Esophagus squamous epithelium (tissue), 4 donors: ENCODE measurements around the gene CHST2.

Experiments used
- POLR2A ChIP-seq, 4 donors: fragments of 450-650 bp; IDR thresholded peaks; one replicate each; pipeline ENCODE4 v1.6.1; 2017; ENCODE audit warnings: antibody characterized with exemption in 4 of 4, mild to moderate bottlenecking in 4 of 4, moderate library complexity in 3 of 4
- TF ChIP-seq, protein P1 (sequence below), 6 experiments: fragments of 450-650 bp in 4 of 6; fragments of 200-600 bp in 2 of 6; sonication (generic) in 2 of 6; IDR thresholded peaks; one replicate each; pipeline ENCODE4 v1.5.1; 2016 to 2019; ENCODE audit warnings: antibody characterized with exemption in 6 of 6, mild to moderate bottlenecking in 4 of 6, moderate library complexity in 4 of 6

DNA sequence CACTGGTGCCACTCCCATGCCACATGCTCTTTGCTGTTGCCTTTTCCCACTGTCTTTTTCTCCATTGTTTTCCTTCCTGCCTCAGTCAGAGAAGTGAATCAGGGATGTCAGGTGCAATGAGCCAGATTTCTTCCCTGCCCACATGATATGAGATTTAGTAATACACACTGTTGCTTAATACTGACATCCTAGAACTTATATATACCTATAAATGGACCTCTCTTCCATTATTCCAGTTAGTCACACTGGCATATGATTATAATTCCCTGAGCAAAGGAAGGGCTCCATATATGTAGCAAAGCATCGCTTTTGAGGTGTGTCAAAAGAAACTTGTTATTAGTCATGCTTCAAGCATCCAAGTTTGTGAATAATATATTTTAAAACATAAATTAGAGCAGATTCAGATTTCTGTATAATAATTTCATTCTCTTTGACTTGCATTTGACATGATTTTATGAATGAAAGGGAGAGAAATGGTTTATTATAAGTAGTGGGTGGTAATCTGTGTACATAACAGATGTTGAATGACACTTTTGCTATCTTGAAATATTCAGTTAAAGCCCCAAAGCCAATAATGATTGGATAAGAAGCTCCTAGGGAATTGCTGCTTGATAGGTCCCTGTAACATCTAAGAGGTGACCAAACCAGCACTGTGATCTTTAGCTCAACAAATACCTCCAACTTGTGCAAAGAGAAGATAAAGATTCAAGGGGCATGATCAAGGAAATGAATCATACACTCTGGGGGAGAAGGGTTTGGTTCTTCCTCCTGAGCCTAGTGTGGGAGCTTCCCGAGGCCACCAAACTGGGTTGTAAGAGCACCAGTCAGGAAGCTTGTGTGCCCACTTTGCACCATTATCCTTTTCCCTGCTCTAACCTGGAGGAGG, 48.6 kb downstream of the CHST2 start:
- TF ChIP-seq, protein P1, sequence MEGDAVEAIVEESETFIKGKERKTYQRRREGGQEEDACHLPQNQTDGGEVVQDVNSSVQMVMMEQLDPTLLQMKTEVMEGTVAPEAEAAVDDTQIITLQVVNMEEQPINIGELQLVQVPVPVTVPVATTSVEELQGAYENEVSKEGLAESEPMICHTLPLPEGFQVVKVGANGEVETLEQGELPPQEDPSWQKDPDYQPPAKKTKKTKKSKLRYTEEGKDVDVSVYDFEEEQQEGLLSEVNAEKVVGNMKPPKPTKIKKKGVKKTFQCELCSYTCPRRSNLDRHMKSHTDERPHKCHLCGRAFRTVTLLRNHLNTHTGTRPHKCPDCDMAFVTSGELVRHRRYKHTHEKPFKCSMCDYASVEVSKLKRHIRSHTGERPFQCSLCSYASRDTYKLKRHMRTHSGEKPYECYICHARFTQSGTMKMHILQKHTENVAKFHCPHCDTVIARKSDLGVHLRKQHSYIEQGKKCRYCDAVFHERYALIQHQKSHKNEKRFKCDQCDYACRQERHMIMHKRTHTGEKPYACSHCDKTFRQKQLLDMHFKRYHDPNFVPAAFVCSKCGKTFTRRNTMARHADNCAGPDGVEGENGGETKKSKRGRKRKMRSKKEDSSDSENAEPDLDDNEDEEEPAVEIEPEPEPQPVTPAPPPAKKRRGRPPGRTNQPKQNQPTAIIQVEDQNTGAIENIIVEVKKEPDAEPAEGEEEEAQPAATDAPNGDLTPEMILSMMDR (IDR thresholded peaks at IDR 0.05) = no peak
- no peak for TF ChIP-seq POLR2A (IDR thresholded peaks at IDR 0.05)
